H9 (cell line): ENCODE data around the gene NDST1. TPM values are rescaled to one million over a fixed set of nuclear protein-coding genes. Genes with fewer than 3 reads are reported as not detected.

Experiments used
- DNase-seq: peaks from one replicate; pipeline ENCODE4 v3.0.0-alpha.2; 2017
- H2AFZ ChIP-seq: one replicate; pipeline ENCODE4 v1.6.1; 2013; ENCODE audit warnings: mild to moderate bottlenecking, low read length, control low read depth, moderate library complexity
- H2AK5ac ChIP-seq: 2 replicates; pipeline ENCODE4 v1.6.1; 2013; ENCODE audit warnings: low read length, control low read depth, mixed read lengths; ENCODE audit not compliant: insufficient read length
- H2BK120ac ChIP-seq: one replicate; pipeline ENCODE4 v1.6.1; 2013; ENCODE audit warnings: low read depth, mild to moderate bottlenecking, low read length, control low read depth, inconsistent platforms; ENCODE audit not compliant: poor library complexity, severe bottlenecking
- H2BK12ac ChIP-seq: 2 replicates; pipeline ENCODE4 v1.6.1; 2013; ENCODE audit warnings: low read length, control low read depth, mixed read lengths, low read depth; ENCODE audit not compliant: insufficient read length
- H2BK15ac ChIP-seq: 2 replicates; pipeline ENCODE4 v1.6.1; 2013; ENCODE audit warnings: low read depth, low read length, control low read depth
- H2BK20ac ChIP-seq: one replicate; pipeline ENCODE4 v1.6.1; 2013; ENCODE audit warnings: low read depth, mild to moderate bottlenecking, low read length, control low read depth, inconsistent platforms; ENCODE audit not compliant: poor library complexity, severe bottlenecking
- H2BK5ac ChIP-seq: 2 replicates; pipeline ENCODE4 v1.6.1; 2013; ENCODE audit warnings: low read length, control low read depth, mixed read lengths; ENCODE audit not compliant: insufficient read length
- H3K14ac ChIP-seq: 2 replicates; pipeline ENCODE4 v1.6.1; 2013; ENCODE audit warnings: low read length, control low read depth; ENCODE audit not compliant: insufficient read depth
- H3K18ac ChIP-seq: 2 replicates; pipeline ENCODE4 v1.6.1; 2013; ENCODE audit warnings: low read depth, mild to moderate bottlenecking, mixed read lengths, low read length, control low read depth; ENCODE audit not compliant: insufficient read length
- H3K23ac ChIP-seq: 2 replicates; pipeline ENCODE4 v1.6.1; 2013; ENCODE audit warnings: low read length, control low read depth, mixed read lengths, low read depth; ENCODE audit not compliant: insufficient read length
- H3K23me2 ChIP-seq: 2 replicates; pipeline ENCODE4 v1.6.1; 2013; ENCODE audit warnings: low read depth, mild to moderate bottlenecking, mixed read lengths, low read length, control low read depth; ENCODE audit not compliant: insufficient read length, poor library complexity, severe bottlenecking
- H3K27ac ChIP-seq: 2 replicates; pipeline ENCODE4 v1.5.1; 2013; ENCODE audit warnings: low read length, control low read depth, mixed read lengths, low read depth; ENCODE audit not compliant: insufficient read length
- H3K27me3 ChIP-seq: 2 replicates; pipeline ENCODE4 v1.6.1; 2013; ENCODE audit warnings: low read length, control low read depth, inconsistent platforms; ENCODE audit not compliant: insufficient read depth
- H3K4ac ChIP-seq: 2 replicates; pipeline ENCODE4 v1.6.1; 2013; ENCODE audit warnings: low read depth, mild to moderate bottlenecking, control low read depth, inconsistent platforms, low read length, moderate library complexity
- H3K4me1 ChIP-seq: 2 replicates; pipeline ENCODE4 v1.6.1; 2013; ENCODE audit warnings: low read length, control low read depth, inconsistent platforms; ENCODE audit not compliant: insufficient read depth
- H3K4me2 ChIP-seq: 2 replicates; pipeline ENCODE4 v1.6.1; 2013; ENCODE audit warnings: low read length, control low read depth, mixed read lengths; ENCODE audit not compliant: insufficient read length, insufficient read depth
- H3K56ac ChIP-seq: 2 replicates; pipeline ENCODE4 v1.6.1; 2013; ENCODE audit warnings: low read depth, mild to moderate bottlenecking, mixed read lengths, low read length, control low read depth; ENCODE audit not compliant: insufficient read length
- H3K79me1 ChIP-seq: 2 replicates; pipeline ENCODE4 v1.6.1; 2013; ENCODE audit warnings: low read depth, mild to moderate bottlenecking, moderate library complexity, low read length, control low read depth, inconsistent platforms; ENCODE audit not compliant: insufficient read depth, poor library complexity, severe bottlenecking
- H3K79me2 ChIP-seq: 2 replicates; pipeline ENCODE4 v1.6.1; 2013; ENCODE audit warnings: low read length, control low read depth, inconsistent platforms; ENCODE audit not compliant: insufficient read depth
- H3K9ac ChIP-seq: 2 replicates; pipeline ENCODE4 v1.6.1; 2013; ENCODE audit warnings: low read length, control low read depth, mixed read lengths; ENCODE audit not compliant: insufficient read length; ENCODE audit errors: extremely low read depth
- H3K9me3 ChIP-seq: one replicate; pipeline ENCODE4 v1.6.1; 2013; ENCODE audit warnings: low read depth, low read length, inconsistent platforms; ENCODE audit not compliant: control insufficient read depth
- H3T11ph ChIP-seq: one replicate; pipeline ENCODE4 v1.6.1; 2013; ENCODE audit warnings: mild to moderate bottlenecking, low read length, control low read depth, inconsistent platforms
- H4K20me1 ChIP-seq: one replicate; pipeline ENCODE4 v1.6.1; 2013; ENCODE audit not compliant: control insufficient read depth, insufficient read length, insufficient read depth
- H4K5ac ChIP-seq: 2 replicates; pipeline ENCODE4 v1.6.1; 2013; ENCODE audit warnings: low read depth, mild to moderate bottlenecking, mixed read lengths, low read length, control low read depth; ENCODE audit not compliant: insufficient read length
- H4K8ac ChIP-seq: replicated peaks from 2 replicates; pipeline ENCODE4 v1.6.1; 2013; ENCODE audit warnings: low read length, control low read depth, mixed read lengths, low read depth; ENCODE audit not compliant: insufficient read length
- H4K91ac ChIP-seq: 2 replicates; pipeline ENCODE4 v1.6.1; 2013; ENCODE audit warnings: low read depth, mild to moderate bottlenecking, moderate library complexity, mixed read lengths, low read length, control low read depth; ENCODE audit not compliant: insufficient read length
- H3K27ac Mint-ChIP-seq, 3 experiments: 2 replicates in 2 of 3; 3 replicates in 1 of 3; pipeline ENCODE4 v1.8.0; 2020 to 2021; ENCODE audit warnings: mixed read lengths in 3 of 3, mild to moderate bottlenecking in 1 of 3, moderate library complexity in 1 of 3
- H3K27me3 Mint-ChIP-seq: 2 replicates; pipeline ENCODE4 v1.8.0; 2021; ENCODE audit warnings: low read depth, mild to moderate bottlenecking, moderate library complexity, mixed read lengths
- H3K36me3 Mint-ChIP-seq, 3 experiments: 2 replicates in 2 of 3; 3 replicates in 1 of 3; pipeline ENCODE4 v1.8.0; 2020 to 2021; ENCODE audit warnings: low read depth in 3 of 3, mixed read lengths in 3 of 3; ENCODE audit not compliant: insufficient read depth in 1 of 3
- H3K4me1 Mint-ChIP-seq, 2 experiments: 2 replicates each; pipeline ENCODE4 v1.8.0; 2020; ENCODE audit warnings: mixed read lengths in 2 of 2
- H3K4me3 Mint-ChIP-seq, 2 experiments: 2 replicates in 1 of 2; 3 replicates in 1 of 2; pipeline ENCODE4 v1.8.0; 2020 to 2021; ENCODE audit warnings: mild to moderate bottlenecking in 2 of 2, mixed read lengths in 2 of 2, moderate library complexity in 1 of 2
- H3K9me3 Mint-ChIP-seq, 2 experiments: 2 replicates in 1 of 2; 3 replicates in 1 of 2; pipeline ENCODE4 v1.8.0; 2020; ENCODE audit warnings: mild to moderate bottlenecking in 2 of 2, mixed read lengths in 2 of 2, moderate library complexity in 1 of 2
- WGBS: extraction: QIAGEN DNeasy Blood & Tissue Kit; methylation state at CpG from one replicate; pipeline ENCODE4 v1.1.7; 2013; ENCODE audit warnings: missing lambda C conversion rate, low lambda C conversion rate, mixed read lengths; ENCODE audit not compliant: insufficient read length; ENCODE audit errors: extremely low coverage; 5-methylcytosine and 5-hydroxymethylcytosine counted together
- total RNA-seq: library from RNA; stranded (reverse); gene quantifications from 2 replicates; pipeline ENCODE4 v1.2.1, GENCODE V29; 2021
- TF ChIP-seq, protein P1 (sequence below): fragments of 200-600 bp; sonication (generic); conservative IDR thresholded peaks from 3 replicates; pipeline ENCODE4 v1.8.0; 2021; ENCODE audit warnings: antibody characterized with exemption, mild to moderate bottlenecking

NDST1 gene
- total RNA-seq, 1 experiment from 2014 or later: 65.5 TPM

DNA sequence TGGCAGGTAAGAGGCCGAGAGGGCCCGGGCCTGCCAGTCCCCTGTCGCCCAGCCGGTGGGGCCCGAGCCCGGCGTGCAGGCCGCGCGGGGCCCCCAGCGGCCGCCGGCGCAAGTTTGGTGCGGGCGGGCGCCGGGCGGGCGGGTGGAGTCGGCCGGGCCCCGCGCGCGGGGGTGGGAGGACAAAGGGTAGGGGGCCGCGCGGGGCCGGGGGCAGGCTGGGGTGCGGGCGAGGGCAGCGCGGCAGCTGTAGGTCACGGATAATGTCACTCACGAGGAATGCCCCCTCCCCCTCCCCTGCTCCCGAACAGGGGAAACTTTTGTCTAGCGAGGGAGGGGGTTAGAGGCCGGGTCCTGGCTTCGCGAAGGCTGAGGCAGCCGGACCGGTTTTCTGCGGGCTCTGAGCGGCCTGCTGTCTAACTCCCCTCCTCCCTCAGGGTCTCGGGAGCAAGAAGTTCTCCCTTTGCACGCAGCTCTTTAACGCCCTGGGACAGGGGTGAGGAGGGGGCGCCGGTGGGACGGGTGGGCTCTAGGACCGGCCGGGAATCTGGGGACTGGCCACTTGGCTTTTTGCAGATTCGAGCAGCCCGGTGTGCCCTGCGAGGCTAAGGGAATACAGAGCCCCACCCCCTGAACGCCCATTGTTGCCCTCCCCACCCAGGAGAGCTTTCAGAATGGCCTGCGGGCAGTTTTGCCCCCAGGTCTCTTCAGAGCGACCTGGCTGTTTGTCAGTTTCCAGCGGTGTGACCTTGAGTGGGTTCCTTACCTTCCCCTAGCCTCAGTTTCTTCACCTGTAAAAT, 21.3 kb upstream of the NDST1 start:
- Mint-ChIP-seq H3K36me3 (peaks cover 0 to 4% (median 0%) of the 10 kb centered on the region in 3 experiments; a peak in 1 of 7 replicates), H3K9me3 (no peaks in the 10 kb centered on the region), H3K4me3 (peak overlapping the region; percentile 76 to 82), H3K27me3 (no peaks in the 10 kb centered on the region), H3K4me1 (peaks cover 68 to 70% of the 10 kb centered on the region in 2 experiments), H3K27ac (peak overlapping the region; percentile 61 to 90 (median 86); a peak in 5 of 7 replicates)
- no peaks in the 10 kb centered on the region for H3K9me3 ChIP-seq
- no peak overlapping the region for H4K8ac ChIP-seq
- no peak overlapping the region for H3K4ac ChIP-seq
- H2BK120ac ChIP-seq: no peak overlapping the region
- H3T11ph ChIP-seq: no peak overlapping the region
- no peak overlapping the region for H4K91ac ChIP-seq
- H2BK12ac ChIP-seq: no peak overlapping the region
- peaks cover 5% of the 10 kb centered on the region for H3K79me1 ChIP-seq
- peak; percentile 89 for DNase-seq
- H3K27me3 ChIP-seq: no peaks in the 10 kb centered on the region
- TF ChIP-seq, protein P1, sequence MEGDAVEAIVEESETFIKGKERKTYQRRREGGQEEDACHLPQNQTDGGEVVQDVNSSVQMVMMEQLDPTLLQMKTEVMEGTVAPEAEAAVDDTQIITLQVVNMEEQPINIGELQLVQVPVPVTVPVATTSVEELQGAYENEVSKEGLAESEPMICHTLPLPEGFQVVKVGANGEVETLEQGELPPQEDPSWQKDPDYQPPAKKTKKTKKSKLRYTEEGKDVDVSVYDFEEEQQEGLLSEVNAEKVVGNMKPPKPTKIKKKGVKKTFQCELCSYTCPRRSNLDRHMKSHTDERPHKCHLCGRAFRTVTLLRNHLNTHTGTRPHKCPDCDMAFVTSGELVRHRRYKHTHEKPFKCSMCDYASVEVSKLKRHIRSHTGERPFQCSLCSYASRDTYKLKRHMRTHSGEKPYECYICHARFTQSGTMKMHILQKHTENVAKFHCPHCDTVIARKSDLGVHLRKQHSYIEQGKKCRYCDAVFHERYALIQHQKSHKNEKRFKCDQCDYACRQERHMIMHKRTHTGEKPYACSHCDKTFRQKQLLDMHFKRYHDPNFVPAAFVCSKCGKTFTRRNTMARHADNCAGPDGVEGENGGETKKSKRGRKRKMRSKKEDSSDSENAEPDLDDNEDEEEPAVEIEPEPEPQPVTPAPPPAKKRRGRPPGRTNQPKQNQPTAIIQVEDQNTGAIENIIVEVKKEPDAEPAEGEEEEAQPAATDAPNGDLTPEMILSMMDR: no peak
- H2AFZ ChIP-seq: no peak overlapping the region
- no peak overlapping the region for H3K27ac ChIP-seq
- H3K14ac ChIP-seq: 0 out of 2 replicates have a peak overlapping the region, but pooled peaks have one; percentile 39
- peak overlapping the region; percentile 42 for H3K9ac ChIP-seq
- H3K23me2 ChIP-seq: no peaks in the 10 kb centered on the region
- H4K5ac ChIP-seq: no peak overlapping the region
- no peak overlapping the region for H3K56ac ChIP-seq
- H2AK5ac ChIP-seq: no peak overlapping the region
- no CpG with 5 or more reads among the region's 60 CpGs for WGBS
- H3K4me1 ChIP-seq: peaks cover 24% of the 10 kb centered on the region
- no peak overlapping the region for H2BK5ac ChIP-seq
- H4K20me1 ChIP-seq: peaks cover 2% of the 10 kb centered on the region
- H2BK20ac ChIP-seq: no peak overlapping the region
- H3K23ac ChIP-seq: no peak overlapping the region
- no peak overlapping the region for H2BK15ac ChIP-seq
- peak overlapping the region; percentile 74 for H3K4me2 ChIP-seq
- H3K18ac ChIP-seq: peak overlapping the region; percentile 27
- peaks cover 27% of the 10 kb centered on the region; the same call in 1 of the 2 replicates for H3K79me2 ChIP-seq
